HG02981 (cell line): ENCODE results near the gene KDM4B.

Experiments
- ATAC-seq: cut with Tn5 transposase; IDR thresholded peaks from one replicate; pipeline ENCODE4 v1.9.1; 2021; ENCODE audit warnings: mild to moderate bottlenecking, moderate library complexity; ENCODE audit not compliant: unreplicated experiment

KDM4B gene

GRCh38 chr19:5048091-5048726 is 79.3 kb downstream of the KDM4B start:
- no peak for ATAC-seq

GRCh38 chr19:5048727-5049553 is 80.0 kb downstream of the KDM4B start:
- ATAC-seq: no peak

- no peak for ATAC-seq
Observed at GRCh38 chr19:5049561-5049960, 80.6 kb downstream of the KDM4B start.

- ATAC-seq: no peak
Observed at GRCh38 chr19:5050067-5050656, 81.2 kb downstream of the KDM4B start.

GRCh38 chr19:5050905-5051304 is 82.0 kb downstream of the KDM4B start:
- no peak for ATAC-seq

- ATAC-seq: no peak
Observed at GRCh38 chr19:5051619-5052018, 82.7 kb downstream of the KDM4B start.

- no peak for ATAC-seq
Observed at GRCh38 chr19:5052515-5052914, 83.6 kb downstream of the KDM4B start.

GRCh38 chr19:5052945-5053485 is 84.1 kb downstream of the KDM4B start:
- no peak for ATAC-seq

GRCh38 chr19:5053661-5054060 is 84.7 kb downstream of the KDM4B start:
- no peak for ATAC-seq

GRCh38 chr19:5054551-5055456 is 85.9 kb downstream of the KDM4B start:
- ATAC-seq: no peak

GRCh38 chr19:5055457-5055776 is 86.5 kb downstream of the KDM4B start:
- no peak for ATAC-seq

- no peak for ATAC-seq
Observed at GRCh38 chr19:5057860-5058259, 88.9 kb downstream of the KDM4B start.

- ATAC-seq: no peak
Observed at GRCh38 chr19:5058521-5059212, 89.8 kb downstream of the KDM4B start.

GRCh38 chr19:5059213-5059574 is 90.3 kb downstream of the KDM4B start:
- no peak for ATAC-seq

GRCh38 chr19:5059793-5060192 is 90.9 kb downstream of the KDM4B start:
- ATAC-seq: no peak

- no peak for ATAC-seq
Observed at GRCh38 chr19:5062195-5062594, 93.3 kb downstream of the KDM4B start.

GRCh38 chr19:5062799-5063198 is 93.9 kb downstream of the KDM4B start:
- ATAC-seq: no peak

- no peak for ATAC-seq
Observed at GRCh38 chr19:5063873-5064645, 95.1 kb downstream of the KDM4B start.

GRCh38 chr19:5064896-5065295 is 96.0 kb downstream of the KDM4B start:
- no peak for ATAC-seq

GRCh38 chr19:5065663-5066093 is 96.8 kb downstream of the KDM4B start:
- no peak for ATAC-seq
